Neural cell (in vitro differentiated cells): ENCODE measurements around the gene DCHS2. TPM values are rescaled to one million over a fixed set of nuclear protein-coding genes. Genes with fewer than 3 reads are reported as not detected.

Experiments used
- H2AFZ ChIP-seq: fragments of 200-600, 300-800 bp; sonication (generic), shearing (Covaris generic); 2 replicates; pipeline ENCODE4 v1.6.0; 2014; ENCODE audit warnings: low read depth, mild to moderate bottlenecking, antibody characterized with exemption, low read length, moderate library complexity
- H3F3A ChIP-seq: fragments of 200-600 bp; shearing (Covaris generic); 2 replicates; pipeline ENCODE4 v1.6.1; 2016; ENCODE audit warnings: mild to moderate bottlenecking, moderate library complexity, mixed read lengths, antibody characterized with exemption, low read length; ENCODE audit not compliant: insufficient read depth, poor library complexity, severe bottlenecking
- H3K27ac ChIP-seq: fragments of 200-600, 300-800 bp; sonication (generic), shearing (Covaris generic); 2 replicates; pipeline ENCODE4 v1.5.1; 2014; ENCODE audit warnings: mild to moderate bottlenecking, low read length, moderate library complexity
- H3K27me3 ChIP-seq: fragments of 300-800, 200-600 bp; sonication (generic), shearing (Covaris generic); 2 replicates; pipeline ENCODE4 v1.6.0; 2014; ENCODE audit warnings: mild to moderate bottlenecking, low read depth, low read length, moderate library complexity; ENCODE audit not compliant: insufficient read depth
- H3K36me3 ChIP-seq: fragments of 300-800, 200-600 bp; sonication (generic), shearing (Covaris generic); 2 replicates; pipeline ENCODE4 v1.5.1; 2014; ENCODE audit warnings: mild to moderate bottlenecking, antibody characterized with exemption, low read length, moderate library complexity; ENCODE audit not compliant: insufficient read depth
- H3K4me2 ChIP-seq: fragments of 300-800, 200-600 bp; sonication (generic), shearing (Covaris generic); 2 replicates; pipeline ENCODE4 v1.6.0; 2014; ENCODE audit warnings: mild to moderate bottlenecking, low read length
- H3K4me3 ChIP-seq: fragments of 300-800, 200-600 bp; sonication (generic), shearing (Covaris generic); 2 replicates; pipeline ENCODE4 v1.5.1; 2014; ENCODE audit warnings: mild to moderate bottlenecking, low read length, moderate library complexity
- H3K79me2 ChIP-seq: fragments of 200-600 bp; shearing (Covaris generic); replicated peaks from 2 replicates; pipeline ENCODE4 v1.6.0; 2014; ENCODE audit warnings: mild to moderate bottlenecking, low read length, moderate library complexity; ENCODE audit not compliant: insufficient read depth
- H3K9ac ChIP-seq: fragments of 300-800, 200-600 bp; sonication (generic), shearing (Covaris generic); 2 replicates; pipeline ENCODE4 v1.6.1; 2016; ENCODE audit warnings: mild to moderate bottlenecking, low read length, mixed read lengths
- H3K9me2 ChIP-seq: fragments of 200-600 bp; shearing (Covaris generic); 2 replicates; pipeline ENCODE4 v1.6.1; 2016; ENCODE audit warnings: mild to moderate bottlenecking, low read length, mixed read lengths; ENCODE audit not compliant: insufficient read depth
- H3K9me3 ChIP-seq: fragments of 200-600, 300-800 bp; sonication (generic), shearing (Covaris generic); 2 replicates; pipeline ENCODE4 v1.6.1; 2016; ENCODE audit warnings: mild to moderate bottlenecking, mixed run types, low read length, moderate library complexity, mixed read lengths
- H4K20me1 ChIP-seq: fragments of 200-600 bp; shearing (Covaris generic); 2 replicates; pipeline ENCODE4 v1.6.1; 2016; ENCODE audit warnings: mild to moderate bottlenecking, mixed run types; ENCODE audit not compliant: insufficient read depth
- EP300 ChIP-seq: fragments of 450-650 bp; conservative IDR thresholded peaks from 2 replicates; pipeline ENCODE4 v1.6.1; 2014; ENCODE audit warnings: antibody characterized with exemption, mild to moderate bottlenecking, moderate library complexity; ENCODE audit not compliant: poor library complexity, severe bottlenecking
- EZH2 ChIP-seq: fragments of 200-600, 300-800 bp; shearing (Covaris generic), sonication (generic); IDR thresholded peaks from 2 replicates; pipeline ENCODE4 v1.6.1; 2014; ENCODE audit warnings: antibody characterized with exemption, low read length, borderline replicate concordance, mild to moderate bottlenecking; ENCODE audit not compliant: insufficient read depth, poor library complexity, severe bottlenecking
- MXI1 ChIP-seq: fragments of 450-650 bp; conservative IDR thresholded peaks from 2 replicates; pipeline ENCODE4 v1.6.1; 2014; ENCODE audit warnings: antibody characterized with exemption, mild to moderate bottlenecking; ENCODE audit not compliant: poor library complexity, severe bottlenecking
- POLR2AphosphoS5 ChIP-seq: IDR thresholded peaks from 2 replicates; pipeline ENCODE4 v1.6.1; 2012
- RAD21 ChIP-seq: fragments of 450-650 bp; conservative IDR thresholded peaks from 2 replicates; pipeline ENCODE4 v1.6.1; 2014; ENCODE audit warnings: antibody characterized with exemption, mild to moderate bottlenecking, moderate library complexity
- SMC3 ChIP-seq: fragments of 450-650 bp; conservative IDR thresholded peaks from 2 replicates; pipeline ENCODE4 v1.6.1; 2014; ENCODE audit warnings: antibody characterized with exemption, mild to moderate bottlenecking, moderate library complexity; ENCODE audit not compliant: poor library complexity
- TAF1 ChIP-seq: IDR thresholded peaks from 2 replicates; pipeline ENCODE4 v1.6.1; 2012; ENCODE audit warnings: low read depth
- polyA plus RNA-seq: library from polyadenylated mRNA; depleted of rRNA; stranded (reverse); fragments of >200 nt; gene quantifications from 2 replicates; pipeline ENCODE4 v1.2.3, GENCODE V29; 2014
- TF ChIP-seq, protein P1 (sequence below): fragments of 450-650 bp; IDR thresholded peaks from 2 replicates; pipeline ENCODE4 v1.5.1; 2014; ENCODE audit warnings: antibody characterized with exemption, mild to moderate bottlenecking, moderate library complexity; ENCODE audit not compliant: poor library complexity, severe bottlenecking
- TF ChIP-seq, protein P2 (sequence below): IDR thresholded peaks from 2 replicates; pipeline ENCODE4 v1.6.1; 2012; ENCODE audit warnings: borderline replicate concordance

The DCHS2 gene
- polyA plus RNA-seq, 1 donor from 2014 or later, result 1.6 TPM

DNA sequence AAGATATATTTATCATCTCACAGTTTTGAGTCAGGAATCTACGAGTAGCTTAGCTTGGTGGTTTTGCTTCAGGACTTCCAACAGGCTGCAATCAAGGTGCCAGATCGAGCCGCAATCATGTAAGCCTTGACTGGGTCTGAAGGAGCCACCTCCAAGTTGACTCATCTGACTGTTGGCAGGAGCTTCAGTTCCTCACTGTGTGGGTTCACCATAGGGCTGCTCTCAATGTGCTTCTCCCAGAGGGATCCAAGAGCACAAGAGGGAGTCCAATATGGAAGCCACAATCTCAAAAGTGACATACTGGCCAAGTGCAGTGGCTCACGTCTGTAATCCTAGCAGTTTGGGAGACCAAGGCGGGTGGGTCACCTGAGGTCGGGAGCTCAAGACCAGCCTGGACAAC is 26.5 kb downstream of the DCHS2 start:
- no peaks in the 10 kb centered on the region for H3K9me2 ChIP-seq
- H3K36me3 ChIP-seq, result no peaks in the 10 kb centered on the region

DNA sequence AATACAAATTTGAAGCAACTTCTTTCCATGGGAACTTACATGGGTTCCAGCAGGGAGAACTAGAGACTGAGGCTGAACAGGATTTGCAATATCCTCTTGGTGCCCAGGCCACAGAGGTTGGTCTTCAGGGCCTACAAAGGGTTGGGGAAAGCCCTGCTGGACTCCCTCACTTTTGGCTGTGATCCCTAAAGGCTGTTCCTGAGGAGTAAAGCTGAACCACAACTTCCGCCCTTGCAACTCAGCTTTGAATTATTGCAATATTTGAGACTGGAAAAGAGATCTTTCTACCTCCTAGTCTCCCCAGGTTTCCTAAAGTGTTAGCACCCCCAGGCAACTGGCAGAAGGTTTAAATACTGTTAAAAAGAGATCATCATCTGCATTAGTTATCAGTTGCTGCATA is 26.9 kb downstream of the DCHS2 start:
- H2AFZ ChIP-seq, result no peak overlapping the region
- TF ChIP-seq, protein P1, sequence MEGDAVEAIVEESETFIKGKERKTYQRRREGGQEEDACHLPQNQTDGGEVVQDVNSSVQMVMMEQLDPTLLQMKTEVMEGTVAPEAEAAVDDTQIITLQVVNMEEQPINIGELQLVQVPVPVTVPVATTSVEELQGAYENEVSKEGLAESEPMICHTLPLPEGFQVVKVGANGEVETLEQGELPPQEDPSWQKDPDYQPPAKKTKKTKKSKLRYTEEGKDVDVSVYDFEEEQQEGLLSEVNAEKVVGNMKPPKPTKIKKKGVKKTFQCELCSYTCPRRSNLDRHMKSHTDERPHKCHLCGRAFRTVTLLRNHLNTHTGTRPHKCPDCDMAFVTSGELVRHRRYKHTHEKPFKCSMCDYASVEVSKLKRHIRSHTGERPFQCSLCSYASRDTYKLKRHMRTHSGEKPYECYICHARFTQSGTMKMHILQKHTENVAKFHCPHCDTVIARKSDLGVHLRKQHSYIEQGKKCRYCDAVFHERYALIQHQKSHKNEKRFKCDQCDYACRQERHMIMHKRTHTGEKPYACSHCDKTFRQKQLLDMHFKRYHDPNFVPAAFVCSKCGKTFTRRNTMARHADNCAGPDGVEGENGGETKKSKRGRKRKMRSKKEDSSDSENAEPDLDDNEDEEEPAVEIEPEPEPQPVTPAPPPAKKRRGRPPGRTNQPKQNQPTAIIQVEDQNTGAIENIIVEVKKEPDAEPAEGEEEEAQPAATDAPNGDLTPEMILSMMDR, result no peak
- no peak for TF ChIP-seq POLR2AphosphoS5
- no peak for TF ChIP-seq RAD21
- TF ChIP-seq, protein P2, sequence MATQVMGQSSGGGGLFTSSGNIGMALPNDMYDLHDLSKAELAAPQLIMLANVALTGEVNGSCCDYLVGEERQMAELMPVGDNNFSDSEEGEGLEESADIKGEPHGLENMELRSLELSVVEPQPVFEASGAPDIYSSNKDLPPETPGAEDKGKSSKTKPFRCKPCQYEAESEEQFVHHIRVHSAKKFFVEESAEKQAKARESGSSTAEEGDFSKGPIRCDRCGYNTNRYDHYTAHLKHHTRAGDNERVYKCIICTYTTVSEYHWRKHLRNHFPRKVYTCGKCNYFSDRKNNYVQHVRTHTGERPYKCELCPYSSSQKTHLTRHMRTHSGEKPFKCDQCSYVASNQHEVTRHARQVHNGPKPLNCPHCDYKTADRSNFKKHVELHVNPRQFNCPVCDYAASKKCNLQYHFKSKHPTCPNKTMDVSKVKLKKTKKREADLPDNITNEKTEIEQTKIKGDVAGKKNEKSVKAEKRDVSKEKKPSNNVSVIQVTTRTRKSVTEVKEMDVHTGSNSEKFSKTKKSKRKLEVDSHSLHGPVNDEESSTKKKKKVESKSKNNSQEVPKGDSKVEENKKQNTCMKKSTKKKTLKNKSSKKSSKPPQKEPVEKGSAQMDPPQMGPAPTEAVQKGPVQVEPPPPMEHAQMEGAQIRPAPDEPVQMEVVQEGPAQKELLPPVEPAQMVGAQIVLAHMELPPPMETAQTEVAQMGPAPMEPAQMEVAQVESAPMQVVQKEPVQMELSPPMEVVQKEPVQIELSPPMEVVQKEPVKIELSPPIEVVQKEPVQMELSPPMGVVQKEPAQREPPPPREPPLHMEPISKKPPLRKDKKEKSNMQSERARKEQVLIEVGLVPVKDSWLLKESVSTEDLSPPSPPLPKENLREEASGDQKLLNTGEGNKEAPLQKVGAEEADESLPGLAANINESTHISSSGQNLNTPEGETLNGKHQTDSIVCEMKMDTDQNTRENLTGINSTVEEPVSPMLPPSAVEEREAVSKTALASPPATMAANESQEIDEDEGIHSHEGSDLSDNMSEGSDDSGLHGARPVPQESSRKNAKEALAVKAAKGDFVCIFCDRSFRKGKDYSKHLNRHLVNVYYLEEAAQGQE, result no peak
- TF ChIP-seq TAF1, result no peak
- no peak for TF ChIP-seq EP300
- TF ChIP-seq SMC3, result no peak
- no peak for TF ChIP-seq EZH2
- TF ChIP-seq MXI1, result no peak

More for the DNA sequence above, 26.5 kb downstream of the DCHS2 start:
- no peak overlapping the region for H3K27ac ChIP-seq
- H3K9ac ChIP-seq, result no peak overlapping the region
- no peaks in the 10 kb centered on the region for H3K9me3 ChIP-seq
- H3K79me2 ChIP-seq, result no peaks in the 10 kb centered on the region
- H2AFZ ChIP-seq, result no peak overlapping the region
- TF ChIP-seq, protein P2, result no peak
- H3K4me3 ChIP-seq, result no peak overlapping the region
- no peak overlapping the region for H3K4me2 ChIP-seq
- no peaks in the 10 kb centered on the region for H3K27me3 ChIP-seq
- no peaks in the 10 kb centered on the region for H4K20me1 ChIP-seq
- no peaks in the 10 kb centered on the region for H3F3A ChIP-seq

More for the DNA sequence above, 26.9 kb downstream of the DCHS2 start:
- H3K36me3 ChIP-seq, result no peaks in the 10 kb centered on the region
- H3K4me3 ChIP-seq, result no peak overlapping the region
- no peaks in the 10 kb centered on the region for H3K9me2 ChIP-seq
- no peaks in the 10 kb centered on the region for H3K27me3 ChIP-seq
- no peaks in the 10 kb centered on the region for H3K9me3 ChIP-seq
- no peaks in the 10 kb centered on the region for H3K79me2 ChIP-seq
- no peaks in the 10 kb centered on the region for H4K20me1 ChIP-seq
- no peak overlapping the region for H3K4me2 ChIP-seq
- H3K27ac ChIP-seq, result no peak overlapping the region
- H3F3A ChIP-seq, result no peaks in the 10 kb centered on the region
- no peak overlapping the region for H3K9ac ChIP-seq
